ENCODE measurements around the gene PRUNE1. TPM values are rescaled to one million over a fixed set of nuclear protein-coding genes. Genes with fewer than 3 reads are reported as not detected.

Gene PRUNE1
- total RNA-seq, 1 experiment from 2014 or later = 24.3 TPM

- H3K4me1 ChIP-seq = peaks cover 15% of the 10 kb centered on the region; the same call in 1 of the 2 replicates
- no peaks in the 10 kb centered on the region for H3K9me3 ChIP-seq
- H3K36me3 ChIP-seq (ENCODE audit: control insufficient read depth, insufficient read depth, low read length) = peaks cover 2% of the 10 kb centered on the region; the same call in 1 of the 2 replicates
- no peak for DNase-seq
- Mint-ChIP-seq H3K27ac (ENCODE audit: unreplicated experiment) (no peak overlapping the region), H3K4me1 (ENCODE audit: low read depth, unreplicated experiment) (peaks cover 4% of the 10 kb centered on the region), H3K4me3 (ENCODE audit: unreplicated experiment) (no peak overlapping the region), H3K9me3 (ENCODE audit: unreplicated experiment) (no peaks in the 10 kb centered on the region), H3K36me3 (ENCODE audit: insufficient read depth, unreplicated experiment) (peaks cover 20% of the 10 kb centered on the region), H3K27me3 (ENCODE audit: insufficient read depth, unreplicated experiment) (no peaks in the 10 kb centered on the region)
- H3K4me3 ChIP-seq (ENCODE audit: low read depth, low read length) = no peak overlapping the region
- ChIA-PET CTCF (interaction anchor here (0.9 kb wide), 1 partner anchor 14 kb away, joined by 3 read pairs; the partner anchor contains the start of gene MINDY1), POLR2A (no interaction called here)
- no peak for TF ChIP-seq CTCF (IDR thresholded peaks at IDR 0.05; ENCODE audit: insufficient read depth in 1 of 2, low read depth in 1 of 2, low read length in 1 of 2, severe bottlenecking in 1 of 2, unreplicated experiment in 1 of 2)
- intact Hi-C loops (cut with micrococcal nuclease; ENCODE audit: unreplicated experiment) = no loop called here
- BruUV-seq (replicated peaks) = no TSS peak
- no peaks in the 10 kb centered on the region for H3K27me3 ChIP-seq (replicated peaks; ENCODE audit: control insufficient read depth, insufficient read depth, low read length)
These were observed 15.6 kb upstream of the PRUNE1 start for GRCh38 chr1:150992626-150993025.

- Mint-ChIP-seq H3K27me3 (ENCODE audit: insufficient read depth, unreplicated experiment) (no peaks in the 10 kb centered on the region), H3K9me3 (ENCODE audit: unreplicated experiment) (no peaks in the 10 kb centered on the region), H3K27ac (ENCODE audit: unreplicated experiment) (no peak overlapping the region), H3K36me3 (ENCODE audit: insufficient read depth, unreplicated experiment) (peaks cover 20% of the 10 kb centered on the region), H3K4me3 (ENCODE audit: unreplicated experiment) (no peak overlapping the region), H3K4me1 (ENCODE audit: low read depth, unreplicated experiment) (peaks cover 4% of the 10 kb centered on the region)
- no TSS peak for BruUV-seq (replicated peaks)
- peaks cover 2% of the 10 kb centered on the region; the same call in 1 of the 2 replicates for H3K36me3 ChIP-seq (ENCODE audit: control insufficient read depth, insufficient read depth, low read length)
- H3K9me3 ChIP-seq = no peaks in the 10 kb centered on the region
- H3K4me3 ChIP-seq (ENCODE audit: low read depth, low read length) = no peak overlapping the region
- no peaks in the 10 kb centered on the region for H3K27me3 ChIP-seq (replicated peaks; ENCODE audit: control insufficient read depth, insufficient read depth, low read length)
- POLR2A ChIA-PET = interaction anchor here (0.6 kb wide), 1 partner anchor 17 kb away, joined by 4 read pairs; no protein-coding TSS in a partner anchor
- TF ChIP-seq CTCF (IDR thresholded peaks at IDR 0.05; ENCODE audit: insufficient read depth in 1 of 2, low read depth in 1 of 2, low read length in 1 of 2, severe bottlenecking in 1 of 2, unreplicated experiment in 1 of 2) = no peak
- peaks cover 15% of the 10 kb centered on the region; the same call in 1 of the 2 replicates for H3K4me1 ChIP-seq
- no peak for DNase-seq
- CTCF ChIA-PET = interaction anchor here (2.4 to 5.0 kb wide), 2 partner anchors 12 kb away, joined by 34 to 50 read pairs; partner anchors contain the start of genes ANXA9 and MINDY1
- intact Hi-C loops (cut with micrococcal nuclease; ENCODE audit: unreplicated experiment) = no loop called here
These were observed 14.0 kb upstream of the PRUNE1 start for GRCh38 chr1:150994248-150994647.

GRCh38 chr1:150995460-150995859, 12.8 kb upstream of the PRUNE1 start:
- H3K36me3 Mint-ChIP-seq (ENCODE audit: insufficient read depth, unreplicated experiment) = peaks cover 24% of the 10 kb centered on the region
- TF ChIP-seq CTCF (IDR thresholded peaks at IDR 0.05; ENCODE audit: insufficient read depth in 1 of 2, low read depth in 1 of 2, low read length in 1 of 2, severe bottlenecking in 1 of 2, unreplicated experiment in 1 of 2) = no peak
- BruUV-seq (replicated peaks) = TSS peak; percentile 21

More at GRCh38 chr1:150995460-150995859, 12.8 kb upstream of the PRUNE1 start:
- H3K27me3 Mint-ChIP-seq (ENCODE audit: insufficient read depth, unreplicated experiment) = no peaks in the 10 kb centered on the region
- Histone ChIP-seq H3K9me3 (no peaks in the 10 kb centered on the region), H3K36me3 (ENCODE audit: control insufficient read depth, insufficient read depth, low read length) (peaks cover 2% of the 10 kb centered on the region), H3K4me1 (peaks cover 15% of the 10 kb centered on the region; the same call in 1 of the 2 replicates), H3K27me3 (replicated peaks; ENCODE audit: control insufficient read depth, insufficient read depth, low read length) (no peaks in the 10 kb centered on the region), H3K4me3 (ENCODE audit: low read depth, low read length) (no peak overlapping the region)
- no peaks in the 10 kb centered on the region for H3K9me3 Mint-ChIP-seq (ENCODE audit: unreplicated experiment)
- no peak overlapping the region for H3K27ac Mint-ChIP-seq (ENCODE audit: unreplicated experiment)
- no peak overlapping the region for H3K4me3 Mint-ChIP-seq (ENCODE audit: unreplicated experiment)
- DNase-seq = no peak
- H3K4me1 Mint-ChIP-seq (ENCODE audit: low read depth, unreplicated experiment) = peaks cover 7% of the 10 kb centered on the region
- POLR2A ChIA-PET = interaction anchor here (0.6 to 1.3 kb wide), 2 partner anchors 13 to 200 kb away, joined by 5 to 9 read pairs; partner anchors contain the start of gene ANXA9
- intact Hi-C loops (cut with micrococcal nuclease; ENCODE audit: unreplicated experiment) = no loop called here
- CTCF ChIA-PET = interaction anchor here (0.7 to 5.0 kb wide), 7 partner anchors 10 to 298 kb away, joined by 3 to 50 read pairs (median 6); partner anchors contain the start of genes ANXA9, C1orf56, GOLPH3L and MINDY1

Measured in Caco-2 (cell line).